T-cell (primary cell): Measurements from ENCODE around the gene HECW1. TPM values are rescaled to one million over a fixed set of nuclear protein-coding genes. Genes with fewer than 3 reads are reported as not detected.

Experiments used
- ATAC-seq, 4 experiments: fragments of 200-7000 bp in 3 of 4; fragments of 150-1000 bp in 1 of 4; cut with Tn5 transposase; replicated peaks in 1 of 4; 1 replicate in 3 of 4; 2 replicates in 1 of 4; pipeline ENCODE4 v1.10.0; 2021; ENCODE audit warnings: moderate library complexity in 3 of 4, mild to moderate bottlenecking in 2 of 4, moderate number of reproducible peaks in 1 of 4
- CTCF ChIA-PET, 2 donors: fragments of 300-600 bp; sonication (Branson Sonifier 250); formaldehyde crosslinking; loops; one replicate each; lab custom pipeline; 2022; ENCODE audit warnings: antibody characterized with exemption in 2 of 2; lab: Charles Lee
- POLR2A ChIA-PET, 2 donors: fragments of 300-600 bp; sonication (Branson Sonifier 250); formaldehyde crosslinking; loops; one replicate each; lab custom pipeline; 2022; ENCODE audit warnings: antibody characterized with exemption in 2 of 2; lab: Charles Lee
- DNase-seq, 35 experiments: peaks; one replicate each; pipeline versions ENCODE4 v3.0.0 to v3.0.0-alpha.2; 2013 to 2023
- H3K27ac ChIP-seq: one replicate; pipeline ENCODE4 v1.5.1; 2013; ENCODE audit warnings: low read length
- H3K27me3 ChIP-seq, 2 experiments: replicated peaks in 1 of 2; 1 replicate in 1 of 2; 2 replicates in 1 of 2; pipeline versions ENCODE4 v1.6.1 to v1.7.0; 2013; ENCODE audit warnings: low read length in 1 of 2, mixed read lengths in 1 of 2; ENCODE audit not compliant: control insufficient read depth in 2 of 2, insufficient read depth in 2 of 2; ENCODE audit errors: extremely low read depth in 1 of 2
- H3K36me3 ChIP-seq, 2 donors: 1 replicate in 1 of 2; 2 replicates in 1 of 2; pipeline versions ENCODE4 v1.6.1 to v1.7.0; 2013; ENCODE audit warnings: low read length in 1 of 2; ENCODE audit not compliant: control insufficient read depth in 2 of 2, insufficient read depth in 1 of 2; ENCODE audit errors: extremely low read depth in 1 of 2
- H3K4me1 ChIP-seq, 2 experiments: 1 replicate in 1 of 2; 2 replicates in 1 of 2; pipeline versions ENCODE4 v1.6.1 to v1.7.0; 2013; ENCODE audit warnings: low read length in 2 of 2, mixed read lengths in 1 of 2; ENCODE audit not compliant: insufficient read depth in 2 of 2, control insufficient read depth in 1 of 2; ENCODE audit errors: extremely low read depth in 1 of 2
- H3K4me3 ChIP-seq, 2 donors: 1 replicate in 1 of 2; 2 replicates in 1 of 2; pipeline versions ENCODE4 v1.5.1 to v1.7.0; 2013; ENCODE audit warnings: mild to moderate bottlenecking in 2 of 2, low read length in 1 of 2, moderate library complexity in 1 of 2; ENCODE audit not compliant: control insufficient read depth in 1 of 2; ENCODE audit errors: extremely low read depth in 1 of 2
- H3K9me3 ChIP-seq: 2 replicates; pipeline ENCODE4 v1.7.0; 2013
- H3K27ac Mint-ChIP-seq, 2 donors: one replicate each; pipeline ENCODE4 v1.8.0; 2020 to 2021; ENCODE audit warnings: mild to moderate bottlenecking in 2 of 2, mixed read lengths in 2 of 2
- H3K27me3 Mint-ChIP-seq, 2 donors: one replicate each; pipeline ENCODE4 v1.8.0; 2021 to 2022; ENCODE audit warnings: mixed read lengths in 2 of 2
- H3K36me3 Mint-ChIP-seq: one replicate; pipeline ENCODE4 v1.8.0; 2021; ENCODE audit warnings: mixed read lengths
- H3K4me1 Mint-ChIP-seq, 3 donors: one replicate each; pipeline ENCODE4 v1.8.0; 2020 to 2022; ENCODE audit warnings: mixed read lengths in 3 of 3, mild to moderate bottlenecking in 1 of 3
- H3K4me3 Mint-ChIP-seq, 3 donors: one replicate each; pipeline ENCODE4 v1.8.0; 2020 to 2022; ENCODE audit warnings: mild to moderate bottlenecking in 3 of 3, mixed read lengths in 3 of 3, moderate library complexity in 3 of 3
- H3K9me3 Mint-ChIP-seq, 3 donors: one replicate each; pipeline ENCODE4 v1.8.0; 2020 to 2022; ENCODE audit warnings: mixed read lengths in 3 of 3
- WGBS: methylation state at CpG from one replicate; pipeline ENCODE4 v1.1.5; 2013; ENCODE audit warnings: missing lambda C conversion rate; ENCODE audit not compliant: insufficient coverage; 5-methylcytosine and 5-hydroxymethylcytosine counted together
- total RNA-seq, 35 experiments: library from RNA in 6 of 35; stranded (reverse) in 6 of 35; fragments of 120-200 nt in 1 of 35; gene quantifications; one replicate each; pipeline versions ENCODE4 v1.2.1 to v1.2.4 and lab custom pipeline; 2013 to 2026

The HECW1 gene
- total RNA-seq, 5 donors from 2014 or later (not counting 1 experiment from before 2014, with no cell fraction given), result not detected

DNA sequence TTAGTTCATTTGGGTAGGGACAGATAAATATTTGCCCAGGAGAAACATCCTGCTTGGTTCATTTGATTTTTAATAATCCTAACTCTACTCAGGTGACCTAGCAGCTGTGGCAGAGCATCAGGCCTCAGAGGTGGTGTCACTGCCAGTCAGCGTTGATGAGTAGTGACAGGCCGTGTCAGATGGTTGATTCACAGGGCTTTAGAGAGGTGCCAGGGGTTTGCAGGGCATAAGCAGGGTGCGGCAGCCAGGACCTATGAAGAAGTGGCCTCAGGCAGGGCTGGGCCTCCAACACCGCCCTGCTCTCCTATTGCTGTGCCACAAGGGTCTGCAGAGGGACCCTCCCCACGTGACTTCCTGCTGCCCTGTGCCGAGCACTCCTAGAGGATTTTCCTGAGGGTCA is 128.1 kb downstream of the HECW1 start:
- H3K27me3 ChIP-seq, result peaks cover 0 to 7% of the 10 kb centered on the region in 2 experiments
- ATAC-seq (no peak), DNase-seq (no peak)
- no peak overlapping the region for H3K27ac ChIP-seq
- 73% methylated on average over 5 of the region's 6 CpGs for WGBS
- CTCF ChIA-PET, result no interaction called here
- Mint-ChIP-seq H3K4me1 (no peaks in the 10 kb centered on the region), H3K36me3 (no peaks in the 10 kb centered on the region), H3K4me3 (no peak overlapping the region), H3K9me3 (no peaks in the 10 kb centered on the region), H3K27me3 (peaks cover 7 to 20% of the 10 kb centered on the region in 2 donors), H3K27ac (no peak overlapping the region)
- no peaks in the 10 kb centered on the region for H3K4me1 ChIP-seq
- H3K9me3 ChIP-seq, result no peaks in the 10 kb centered on the region
- no peaks in the 10 kb centered on the region for H3K36me3 ChIP-seq
- POLR2A ChIA-PET, result no interaction called here
- no peak overlapping the region for H3K4me3 ChIP-seq

DNA sequence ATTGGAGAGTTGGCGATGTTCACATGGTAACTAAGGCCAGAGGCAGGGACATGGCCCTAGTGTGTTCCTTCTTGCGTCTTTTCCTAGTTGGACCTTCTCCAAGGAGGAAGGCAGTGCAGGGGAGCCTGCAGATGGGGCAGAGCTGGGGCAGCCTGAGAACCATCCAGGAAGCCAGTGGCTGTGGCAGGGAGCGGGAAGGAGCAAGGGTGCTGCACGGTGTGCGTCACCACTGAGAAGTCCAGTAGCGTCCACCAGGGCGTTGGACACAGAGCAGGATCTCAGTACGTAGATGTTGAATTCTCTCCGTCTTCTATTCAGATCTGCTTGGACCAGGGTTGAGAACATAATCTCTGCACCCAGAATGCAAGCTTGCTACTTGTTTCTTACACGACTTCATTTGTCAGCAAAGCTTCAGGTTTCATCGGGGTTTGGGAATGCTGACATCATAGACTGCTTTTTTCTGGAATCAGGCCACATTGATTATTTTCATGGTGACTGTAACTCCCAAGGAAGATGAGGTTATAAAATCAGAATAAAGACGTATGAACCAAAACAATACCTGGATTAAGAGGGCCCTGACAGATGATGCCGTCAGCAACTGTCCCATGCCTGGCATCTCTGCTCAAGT is 130.3 kb downstream of the HECW1 start:
- POLR2A ChIA-PET, result no interaction called here
- CTCF ChIA-PET, result interaction anchor here in 1 of 2 donors (0.9 kb wide), 1 partner anchor 9 kb away, joined by 3 read pairs; no protein-coding TSS in a partner anchor
- no peaks in the 10 kb centered on the region for H3K4me1 ChIP-seq
- Mint-ChIP-seq H3K4me3 (no peak overlapping the region), H3K4me1 (no peaks in the 10 kb centered on the region), H3K27me3 (peaks cover 9 to 34% of the 10 kb centered on the region in 2 donors), H3K36me3 (no peaks in the 10 kb centered on the region), H3K9me3 (no peaks in the 10 kb centered on the region), H3K27ac (no peak overlapping the region)
- 89% methylated on average over 13 of the region's 13 CpGs for WGBS
- H3K27me3 ChIP-seq, result peaks cover 0 to 4% of the 10 kb centered on the region in 2 experiments
- no peak overlapping the region for H3K27ac ChIP-seq
- H3K9me3 ChIP-seq, result no peaks in the 10 kb centered on the region
- no peaks in the 10 kb centered on the region for H3K36me3 ChIP-seq
- H3K4me3 ChIP-seq, result no peak overlapping the region
- no peak for DNase-seq
- no peak for ATAC-seq

DNA sequence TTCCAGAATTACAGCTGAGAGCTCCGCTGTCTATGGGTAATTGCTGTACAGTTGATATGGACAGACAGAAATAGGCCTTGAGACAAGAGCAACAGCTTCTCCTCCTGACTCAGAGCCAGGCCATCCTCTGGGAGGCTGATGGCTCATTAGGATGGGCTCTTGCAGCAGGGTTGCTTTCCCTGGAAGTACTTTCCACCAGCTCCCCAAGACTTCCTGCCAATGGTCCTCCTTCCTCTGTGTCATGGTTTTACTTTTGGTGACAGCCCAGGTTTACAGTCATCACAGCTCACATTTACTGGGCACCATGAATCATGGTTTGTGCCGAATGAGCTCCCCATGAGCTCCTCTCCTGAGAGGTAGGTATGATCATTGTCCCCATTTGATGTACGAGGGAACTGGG is 131.8 kb downstream of the HECW1 start:
- H3K27me3 ChIP-seq, result peaks cover 0 to 6% of the 10 kb centered on the region in 2 experiments
- Mint-ChIP-seq H3K36me3 (no peaks in the 10 kb centered on the region), H3K27ac (no peak overlapping the region), H3K4me1 (no peaks in the 10 kb centered on the region), H3K27me3 (peaks cover 9 to 34% of the 10 kb centered on the region in 2 donors), H3K4me3 (no peak overlapping the region), H3K9me3 (no peaks in the 10 kb centered on the region)
- H3K4me1 ChIP-seq, result no peaks in the 10 kb centered on the region
- no peak overlapping the region for H3K27ac ChIP-seq
- no peaks in the 10 kb centered on the region for H3K9me3 ChIP-seq
- ChIA-PET POLR2A (no interaction called here), CTCF (interaction anchor here in 1 of 2 donors (0.5 kb wide), 1 partner anchor 15 kb away, joined by 4 read pairs; no protein-coding TSS in a partner anchor)
- no peaks in the 10 kb centered on the region for H3K36me3 ChIP-seq
- H3K4me3 ChIP-seq, result no peak overlapping the region
- ATAC-seq, result no peak
- 71% methylated on average over 2 of the region's 3 CpGs for WGBS
- no peak for DNase-seq

DNA sequence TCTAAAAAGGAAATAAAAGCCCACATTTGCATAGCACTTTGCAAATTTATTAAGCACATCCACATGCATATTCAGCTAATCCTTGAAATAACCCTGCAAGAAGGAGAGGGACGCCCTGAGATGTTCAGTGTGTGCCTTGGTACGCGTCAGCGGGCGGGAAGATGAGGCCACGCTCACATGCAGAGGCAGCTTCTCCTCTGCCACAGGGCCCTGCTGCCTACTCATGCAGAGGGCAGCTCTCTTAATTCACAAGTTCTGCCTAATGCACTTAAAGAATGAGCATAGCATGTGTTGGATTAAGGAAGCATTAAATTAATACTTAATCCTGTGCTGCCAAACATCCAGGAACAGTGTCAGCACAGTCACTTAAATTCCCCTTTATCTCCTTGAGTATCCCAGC is 132.3 kb downstream of the HECW1 start:
- DNase-seq, result no peak
- Mint-ChIP-seq H3K36me3 (no peaks in the 10 kb centered on the region), H3K9me3 (no peaks in the 10 kb centered on the region), H3K4me1 (no peaks in the 10 kb centered on the region), H3K27ac (no peak overlapping the region), H3K27me3 (peaks cover 9 to 34% of the 10 kb centered on the region in 2 donors), H3K4me3 (no peak overlapping the region)
- Histone ChIP-seq H3K4me3 (no peak overlapping the region), H3K36me3 (no peaks in the 10 kb centered on the region), H3K9me3 (no peaks in the 10 kb centered on the region), H3K27me3 (peaks cover 0 to 6% of the 10 kb centered on the region in 2 experiments), H3K4me1 (no peaks in the 10 kb centered on the region), H3K27ac (no peak overlapping the region)
- no CpG with 5 or more reads among the region's 6 CpGs for WGBS
- ATAC-seq, result no peak
- CTCF ChIA-PET, result interaction anchor here in 1 of 2 donors (0.5 kb wide), 1 partner anchor 14 kb away, joined by 4 read pairs; no protein-coding TSS in a partner anchor
- POLR2A ChIA-PET, result no interaction called here

DNA sequence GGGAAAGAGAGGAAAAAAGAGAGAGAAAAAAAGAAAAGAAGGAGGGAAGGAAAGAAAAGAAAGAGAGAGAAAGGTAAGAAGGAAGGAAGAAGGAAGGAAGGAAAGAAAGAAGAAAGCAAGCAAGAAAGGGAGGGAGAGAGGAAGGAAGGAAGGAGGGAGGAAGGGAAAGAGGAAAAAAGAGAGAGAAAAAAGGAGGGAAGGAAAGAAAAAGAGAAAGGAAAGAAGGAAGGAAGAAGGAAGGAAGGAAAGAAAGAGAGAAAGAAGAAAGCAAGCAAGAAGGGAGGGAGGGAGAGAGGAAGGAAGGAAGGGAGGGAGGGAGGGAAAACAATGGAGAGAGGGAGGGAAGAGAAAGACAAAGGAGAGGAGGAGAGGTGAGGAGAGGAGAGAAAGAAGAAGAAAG is 135.3 kb downstream of the HECW1 start:
- Histone ChIP-seq H3K9me3 (no peaks in the 10 kb centered on the region), H3K27ac (no peak overlapping the region), H3K4me3 (no peak overlapping the region), H3K4me1 (no peaks in the 10 kb centered on the region), H3K36me3 (no peaks in the 10 kb centered on the region), H3K27me3 (peaks cover 0 to 16% of the 10 kb centered on the region in 2 experiments)
- ChIA-PET POLR2A (no interaction called here), CTCF (no interaction called here)
- DNase-seq (no peak), ATAC-seq (no peak)
- H3K27me3 Mint-ChIP-seq, result peaks cover 14 to 37% of the 10 kb centered on the region in 2 donors
- H3K4me1 Mint-ChIP-seq, result no peaks in the 10 kb centered on the region
- H3K27ac Mint-ChIP-seq, result no peak overlapping the region
- no peaks in the 10 kb centered on the region for H3K36me3 Mint-ChIP-seq
- H3K9me3 Mint-ChIP-seq, result no peaks in the 10 kb centered on the region
- no peak overlapping the region for H3K4me3 Mint-ChIP-seq

DNA sequence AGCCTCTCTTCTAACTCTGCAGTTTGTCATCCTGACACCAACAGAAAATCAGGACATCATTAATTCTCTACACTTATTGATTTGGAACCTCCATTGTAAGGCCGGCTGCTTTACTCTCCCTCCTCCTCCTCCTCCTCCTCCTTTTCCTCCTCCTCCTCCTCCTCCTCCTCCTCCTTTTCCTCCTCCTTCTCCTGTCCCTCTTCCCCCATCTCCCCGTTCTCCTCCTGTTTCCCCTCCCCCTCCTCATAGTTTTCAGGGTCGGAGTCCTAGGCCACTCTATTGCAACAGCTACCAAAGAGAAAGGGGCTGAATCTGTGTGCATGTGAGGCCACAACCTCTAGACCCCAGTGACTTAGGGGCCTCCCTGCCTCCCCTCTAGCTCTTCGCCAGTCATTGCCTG is 136.1 kb downstream of the HECW1 start:
- DNase-seq, result no peak
- WGBS, result 59% methylated on average over 3 of the region's 4 CpGs
- POLR2A ChIA-PET, result no interaction called here
- no peaks in the 10 kb centered on the region for H3K9me3 ChIP-seq
- Mint-ChIP-seq H3K27ac (no peak overlapping the region), H3K36me3 (no peaks in the 10 kb centered on the region), H3K9me3 (no peaks in the 10 kb centered on the region), H3K4me3 (no peak overlapping the region), H3K27me3 (peaks cover 16 to 34% of the 10 kb centered on the region in 2 donors), H3K4me1 (no peaks in the 10 kb centered on the region)
- no peaks in the 10 kb centered on the region for H3K36me3 ChIP-seq
- CTCF ChIA-PET, result no interaction called here
- H3K27ac ChIP-seq, result no peak overlapping the region
- H3K4me3 ChIP-seq, result no peak overlapping the region
- ATAC-seq, result no peak
- H3K27me3 ChIP-seq, result peaks cover 0 to 16% of the 10 kb centered on the region in 2 experiments
- H3K4me1 ChIP-seq, result no peaks in the 10 kb centered on the region
